IMR-90 (cell line): Measurements from ENCODE around the gene TSPEAR. TPM values are rescaled to one million over a fixed set of nuclear protein-coding genes. Genes with fewer than 3 reads are reported as not detected.

Experiments used
- ATAC-seq: fragments of 200-7000 bp; cut with Tn5 transposase; 2 replicates; pipeline ENCODE4 v1.9.1; 2020; ENCODE audit warnings: low read depth, mild to moderate bottlenecking, moderate library complexity
- BruUV-seq: library from RNA; stranded (reverse); fragments of 400-500 nt; replicated peaks from 2 replicates; lab custom pipeline; 2021; lab: Mats Ljungman, UMichigan
- CTCF ChIA-PET: fragments of 300-600 bp; formaldehyde crosslinking; extraction: SDS; loops from one replicate; lab custom pipeline; 2021; ENCODE audit warnings: antibody characterized with exemption; lab: Yijun Ruan, JAX
- POLR2A ChIA-PET: fragments of 300-600 bp; sonication (Branson Sonifier 250); formaldehyde crosslinking; loops from one replicate; lab custom pipeline; 2022; ENCODE audit warnings: antibody characterized with exemption; ENCODE audit not compliant: unreplicated experiment; lab: Charles Lee
- DNase-seq: peaks from one replicate; pipeline ENCODE4 v3.0.0; 2013
- H2AFZ ChIP-seq: replicated peaks from 2 replicates; pipeline ENCODE3; 2013; ENCODE audit warnings: low read length, mild to moderate bottlenecking; ENCODE audit not compliant: poor library complexity
- H2AK5ac ChIP-seq: 2 replicates; pipeline ENCODE4 v1.6.1; 2013; ENCODE audit warnings: low read depth, low read length, inconsistent platforms
- H2AK9ac ChIP-seq: replicated peaks from 2 replicates; pipeline ENCODE3; 2013; ENCODE audit warnings: mild to moderate bottlenecking, low read depth, low read length, moderate library complexity; ENCODE audit not compliant: poor library complexity
- H2BK120ac ChIP-seq: 2 replicates; pipeline ENCODE4 v1.6.1; 2013; ENCODE audit warnings: low read depth, low read length, inconsistent platforms
- H2BK15ac ChIP-seq: 3 replicates; pipeline ENCODE4 v1.6.1; 2013; ENCODE audit warnings: low read depth, low read length, inconsistent platforms
- H2BK20ac ChIP-seq: 2 replicates; pipeline ENCODE4 v1.6.1; 2013; ENCODE audit warnings: low read depth, mild to moderate bottlenecking, inconsistent platforms, low read length, moderate library complexity
- H2BK5ac ChIP-seq: 2 replicates; pipeline ENCODE4 v1.6.1; 2013; ENCODE audit warnings: mild to moderate bottlenecking, low read depth, low read length, inconsistent platforms; ENCODE audit not compliant: poor library complexity, severe bottlenecking
- H3K14ac ChIP-seq: replicated peaks from 2 replicates; pipeline ENCODE4 v1.6.1; 2013; ENCODE audit warnings: low read depth, low read length, inconsistent platforms
- H3K18ac ChIP-seq: 2 replicates; pipeline ENCODE4 v1.6.1; 2013; ENCODE audit warnings: low read depth, low read length, control low read depth
- H3K23ac ChIP-seq: 2 replicates; pipeline ENCODE4 v1.6.1; 2013; ENCODE audit warnings: low read depth, low read length, inconsistent platforms
- H3K27ac ChIP-seq: 2 replicates; pipeline ENCODE4 v1.5.1; 2013; ENCODE audit warnings: mild to moderate bottlenecking, control low read depth, low read length; ENCODE audit not compliant: insufficient read depth
- H3K27me3 ChIP-seq: 2 replicates; pipeline ENCODE4 v1.6.1; 2013; ENCODE audit warnings: low read length; ENCODE audit not compliant: control insufficient read depth, insufficient read depth
- H3K36me3 ChIP-seq: 2 replicates; pipeline ENCODE4 v1.6.1; 2013; ENCODE audit warnings: low read length, mixed read lengths; ENCODE audit not compliant: control insufficient read depth, insufficient read depth
- H3K4ac ChIP-seq: 2 replicates; pipeline ENCODE4 v1.6.1; 2013; ENCODE audit warnings: low read depth, low read length, inconsistent platforms
- H3K4me1 ChIP-seq: 2 replicates; pipeline ENCODE4 v1.6.1; 2013; ENCODE audit warnings: low read length, mixed read lengths; ENCODE audit not compliant: control insufficient read depth, insufficient read depth
- H3K4me2 ChIP-seq: 2 replicates; pipeline ENCODE4 v1.6.1; 2013; ENCODE audit warnings: low read depth, mild to moderate bottlenecking, control low read depth, low read length, moderate library complexity
- H3K4me3 ChIP-seq: 2 replicates; pipeline ENCODE4 v1.5.1; 2013; ENCODE audit warnings: low read depth, mild to moderate bottlenecking, control low read depth, low read length, moderate library complexity; ENCODE audit not compliant: insufficient read depth
- H3K56ac ChIP-seq: 2 replicates; pipeline ENCODE4 v1.6.1; 2013; ENCODE audit warnings: low read length, inconsistent platforms; ENCODE audit not compliant: insufficient read depth; ENCODE audit errors: extremely low read depth
- H3K79me1 ChIP-seq, 2 experiments: 2 replicates each; pipeline ENCODE4 v1.6.1; 2013; ENCODE audit warnings: low read length in 2 of 2, inconsistent platforms in 1 of 2, low read depth in 1 of 2
- H3K9ac ChIP-seq: 2 replicates; pipeline ENCODE4 v1.6.1; 2013; ENCODE audit warnings: low read depth, low read length, control low read depth
- H3K9me1 ChIP-seq: 2 replicates; pipeline ENCODE4 v1.6.1; 2013; ENCODE audit warnings: low read length, inconsistent platforms; ENCODE audit not compliant: insufficient read depth
- H3K9me3 ChIP-seq: 2 replicates; pipeline ENCODE4 v1.6.1; 2013; ENCODE audit warnings: low read length; ENCODE audit not compliant: control insufficient read depth, insufficient read depth
- H4K20me1 ChIP-seq: 2 replicates; pipeline ENCODE4 v1.6.1; 2013; ENCODE audit warnings: low read length, inconsistent platforms; ENCODE audit not compliant: insufficient read depth
- H4K5ac ChIP-seq: 2 replicates; pipeline ENCODE4 v1.6.1; 2013; ENCODE audit warnings: mild to moderate bottlenecking, low read depth, low read length, control low read depth
- H4K8ac ChIP-seq, 2 experiments: 2 replicates each; pipeline ENCODE4 v1.6.1; 2013; ENCODE audit warnings: low read depth in 2 of 2, low read length in 2 of 2, control low read depth in 1 of 2, inconsistent platforms in 1 of 2
- H4K91ac ChIP-seq: 2 replicates; pipeline ENCODE4 v1.6.1; 2013; ENCODE audit warnings: low read depth, low read length, inconsistent platforms; ENCODE audit not compliant: insufficient read depth
- CHD1 ChIP-seq: IDR thresholded peaks from 2 replicates; pipeline ENCODE4 v1.6.1; 2012; ENCODE audit warnings: low read depth, low read length, improper control_type of control experiment
- CTCF ChIP-seq: conservative IDR thresholded peaks from 2 replicates; pipeline ENCODE4 v1.5.1; 2012; ENCODE audit warnings: mild to moderate bottlenecking, low read depth, low read length, improper control_type of control experiment
- FOS ChIP-seq: fragments of 150-350 bp; IDR thresholded peaks from 2 replicates; pipeline ENCODE4 v1.6.1; 2016; ENCODE audit warnings: low read depth, low read length
- MXI1 ChIP-seq: IDR thresholded peaks from 2 replicates; pipeline ENCODE4 v1.6.1; 2012; ENCODE audit warnings: low read depth, mild to moderate bottlenecking, low read length, moderate library complexity, borderline replicate concordance
- RFX5 ChIP-seq: IDR thresholded peaks from 2 replicates; pipeline ENCODE4 v1.8.0; 2012; ENCODE audit warnings: low read depth, mild to moderate bottlenecking, low read length, moderate library complexity
- WGBS, 2 experiments: methylation state at CpG; one replicate each; pipeline versions ENCODE4 v1.1.5 to v1.1.7; 2013; ENCODE audit warnings: missing lambda C conversion rate in 2 of 2; ENCODE audit not compliant: insufficient read length in 1 of 2; ENCODE audit errors: extremely low coverage in 2 of 2; 5-methylcytosine and 5-hydroxymethylcytosine counted together
- dilution Hi-C: fragments of 300-500 bp; cut with HindIII; formaldehyde crosslinking; loops from one replicate; pipeline ENCODE4 v1.14.3; 2018; ENCODE audit warnings: low sequenced_read_pairs; ENCODE audit not compliant: unreplicated experiment
- in situ Hi-C: fragments of 300-500 bp; cut with MboI; formaldehyde crosslinking; loops from 3 replicates; pipeline ENCODE4 v1.14.3; 2019; ENCODE audit warnings: low sequenced_read_pairs, inconsistent platforms, mixed read lengths
- intact Hi-C: fragments of 100-400 bp; cut with micrococcal nuclease; formaldehyde crosslinking; loops from 2 replicates; pipeline ENCODE4 v1.10.0; 2022
- polyA plus RNA-seq, 3 experiments: library from polyadenylated mRNA; depleted of rRNA; stranded (reverse); fragments of >200 nt; gene quantifications; 2 replicates each; pipeline ENCODE4 v1.2.3, GENCODE V29; 2012; ENCODE audit warnings: low replicate concordance in 1 of 3
- total RNA-seq: library from RNA; depleted of rRNA; stranded (reverse); fragments of >200 nt; gene quantifications from 2 replicates; pipeline ENCODE4 v1.2.3, GENCODE V29; 2012

Gene TSPEAR
- total and polyA plus RNA-seq, 2 of the 4 experiments (the other 2 are of a cell fraction) = not detected

- Histone ChIP-seq H3K9me3 (peaks cover 8% of the 10 kb centered on the region; the same call in 1 of the 2 replicates), H3K27ac (no peak overlapping the region), H3K9ac (no peak overlapping the region), H3K4ac (no peak overlapping the region), H2AK5ac (no peak overlapping the region), H3K79me1 (no peaks in the 10 kb centered on the region), H3K27me3 (peaks cover 3% of the 10 kb centered on the region; the same call in 1 of the 2 replicates), H3K4me2 (no peak overlapping the region), H3K56ac (no peak overlapping the region), H4K5ac (no peak overlapping the region), H2BK20ac (no peak overlapping the region), H3K9me1 (no peaks in the 10 kb centered on the region), H2AK9ac (no peak overlapping the region), H2BK5ac (no peak overlapping the region), H4K20me1 (no peaks in the 10 kb centered on the region), H3K4me1 (no peaks in the 10 kb centered on the region), H4K91ac (no peak overlapping the region), H3K4me3 (no peak overlapping the region), H3K18ac (no peak overlapping the region), H3K36me3 (no peaks in the 10 kb centered on the region), H2BK120ac (no peak overlapping the region), H2AFZ (no peak overlapping the region), H3K23ac (no peak overlapping the region), H4K8ac (no peak overlapping the region), H3K14ac (no peak overlapping the region), H2BK15ac (no peak overlapping the region)
- no TSS peak for BruUV-seq
- no peak for DNase-seq
- in situ Hi-C loops (no loop called here), dilution Hi-C loops (no loop called here), intact Hi-C loops (no loop called here)
- ChIA-PET CTCF (no interaction called here), POLR2A (no interaction called here)
- TF ChIP-seq FOS (no peak), CHD1 (no peak), RFX5 (no peak), MXI1 (no peak), CTCF (no peak)
- no peak for ATAC-seq
- 46% methylated on average over 3 of the region's 8 CpGs; no CpG with 5 or more reads in 1 of the 2 experiments for WGBS, 2 experiments
These were observed 94.3 kb downstream of the TSPEAR start for GRCh38 chr21:44617071-44617501.
